Astrocyte of the cerebellum (primary cell): Measurements from ENCODE around the gene GLB1L2.

Experiments used
- DNase-seq: peaks from one replicate; pipeline ENCODE4 v3.0.0-alpha.2; 2011; ENCODE audit warnings: low read depth
- H3K4me3 ChIP-seq: 2 replicates; pipeline ENCODE4 v1.5.1; 2011; ENCODE audit warnings: mild to moderate bottlenecking, low read depth, low read length, moderate library complexity
- in situ Hi-C: cut with HindIII; loops from 2 replicates; pipeline ENCODE4 v1.10.0; 2017; ENCODE audit warnings: low sequenced_read_pairs
- TF ChIP-seq, protein P1 (sequence below): IDR thresholded peaks from 2 replicates; pipeline ENCODE4 v1.5.1; 2012; ENCODE audit warnings: low read length, low read depth, moderate library complexity, mild to moderate bottlenecking; ENCODE audit errors: missing control alignments

Gene GLB1L2

DNA sequence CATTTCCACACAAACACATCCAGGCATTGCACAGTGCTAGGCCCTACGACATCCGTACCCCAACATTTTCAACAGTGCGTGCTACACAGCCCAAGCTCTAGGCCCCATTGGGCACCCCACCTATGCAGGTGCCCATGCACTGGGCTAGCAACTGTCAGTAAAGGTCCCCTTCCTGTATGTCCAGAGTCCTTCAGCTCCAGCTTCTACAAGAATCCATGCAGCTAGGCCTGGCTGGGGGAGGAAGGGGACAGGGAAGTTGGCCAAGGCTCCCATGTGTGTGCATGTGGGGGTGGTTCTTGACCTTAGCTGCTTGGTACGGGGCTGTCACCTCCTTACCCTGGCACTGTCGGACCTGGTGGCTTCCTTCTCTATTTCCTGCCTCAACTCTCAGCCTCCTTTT, 79.0 kb downstream of the GLB1L2 start:
- in situ Hi-C loops, result no loop called here
- TF ChIP-seq, protein P1, sequence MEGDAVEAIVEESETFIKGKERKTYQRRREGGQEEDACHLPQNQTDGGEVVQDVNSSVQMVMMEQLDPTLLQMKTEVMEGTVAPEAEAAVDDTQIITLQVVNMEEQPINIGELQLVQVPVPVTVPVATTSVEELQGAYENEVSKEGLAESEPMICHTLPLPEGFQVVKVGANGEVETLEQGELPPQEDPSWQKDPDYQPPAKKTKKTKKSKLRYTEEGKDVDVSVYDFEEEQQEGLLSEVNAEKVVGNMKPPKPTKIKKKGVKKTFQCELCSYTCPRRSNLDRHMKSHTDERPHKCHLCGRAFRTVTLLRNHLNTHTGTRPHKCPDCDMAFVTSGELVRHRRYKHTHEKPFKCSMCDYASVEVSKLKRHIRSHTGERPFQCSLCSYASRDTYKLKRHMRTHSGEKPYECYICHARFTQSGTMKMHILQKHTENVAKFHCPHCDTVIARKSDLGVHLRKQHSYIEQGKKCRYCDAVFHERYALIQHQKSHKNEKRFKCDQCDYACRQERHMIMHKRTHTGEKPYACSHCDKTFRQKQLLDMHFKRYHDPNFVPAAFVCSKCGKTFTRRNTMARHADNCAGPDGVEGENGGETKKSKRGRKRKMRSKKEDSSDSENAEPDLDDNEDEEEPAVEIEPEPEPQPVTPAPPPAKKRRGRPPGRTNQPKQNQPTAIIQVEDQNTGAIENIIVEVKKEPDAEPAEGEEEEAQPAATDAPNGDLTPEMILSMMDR, result no peak
- no peak overlapping the region for H3K4me3 ChIP-seq
- DNase-seq, result no peak

DNA sequence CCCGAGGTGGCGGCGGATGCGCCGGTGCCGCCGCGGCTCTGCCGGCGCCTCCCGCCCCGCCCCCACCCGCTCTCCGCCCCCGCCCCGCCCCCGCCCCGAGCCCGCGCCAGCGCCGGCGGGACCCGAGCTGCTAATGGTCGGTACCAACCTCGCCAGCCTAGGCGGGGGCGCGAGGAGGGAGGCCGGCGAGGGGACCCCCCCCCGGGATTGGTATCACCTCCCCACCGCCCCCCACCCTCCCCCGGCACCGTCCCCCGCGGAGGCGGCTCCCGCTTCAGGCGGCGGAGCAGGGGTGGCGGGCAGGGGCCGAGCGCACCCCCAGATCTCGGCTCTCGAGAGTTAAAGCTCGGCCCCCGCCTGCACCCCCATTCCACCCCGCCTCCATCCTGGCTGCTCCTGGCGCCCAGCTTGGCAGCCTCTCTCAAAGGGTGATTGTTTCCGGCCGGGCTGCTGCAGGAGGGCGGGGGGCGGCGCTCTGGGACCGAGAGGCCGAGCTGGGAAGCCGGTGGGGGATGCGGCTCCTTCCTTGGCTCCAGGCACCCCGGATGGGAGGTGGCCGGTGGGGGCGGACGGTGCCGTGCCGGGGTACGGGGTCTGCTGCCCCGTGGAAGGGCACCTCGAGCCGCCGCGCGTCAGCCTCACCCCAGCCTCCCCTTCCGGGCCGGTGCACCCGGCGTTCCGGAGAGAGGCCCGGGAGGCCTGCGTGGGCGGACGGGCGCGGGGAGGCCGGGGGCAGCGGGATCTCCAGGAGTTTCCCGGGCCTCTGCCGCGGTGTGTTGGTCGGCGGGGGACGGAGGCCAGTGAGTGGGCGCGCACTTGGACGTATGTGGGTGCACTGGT, 80.6 kb downstream of the GLB1L2 start, which contains the start of gene B3GAT1:
Gene B3GAT1, minus strand, starts transcription at position 40 of the 840 bp plus-strand sequence. CDS start 24,583 bp downstream, outside the sequence.
- DNase-seq, result no peak
- TF ChIP-seq, protein P1, result no peak
- peak within 1 kb of the TSS; percentile 27 for H3K4me3 ChIP-seq
- in situ Hi-C loops, result no loop called here

DNA sequence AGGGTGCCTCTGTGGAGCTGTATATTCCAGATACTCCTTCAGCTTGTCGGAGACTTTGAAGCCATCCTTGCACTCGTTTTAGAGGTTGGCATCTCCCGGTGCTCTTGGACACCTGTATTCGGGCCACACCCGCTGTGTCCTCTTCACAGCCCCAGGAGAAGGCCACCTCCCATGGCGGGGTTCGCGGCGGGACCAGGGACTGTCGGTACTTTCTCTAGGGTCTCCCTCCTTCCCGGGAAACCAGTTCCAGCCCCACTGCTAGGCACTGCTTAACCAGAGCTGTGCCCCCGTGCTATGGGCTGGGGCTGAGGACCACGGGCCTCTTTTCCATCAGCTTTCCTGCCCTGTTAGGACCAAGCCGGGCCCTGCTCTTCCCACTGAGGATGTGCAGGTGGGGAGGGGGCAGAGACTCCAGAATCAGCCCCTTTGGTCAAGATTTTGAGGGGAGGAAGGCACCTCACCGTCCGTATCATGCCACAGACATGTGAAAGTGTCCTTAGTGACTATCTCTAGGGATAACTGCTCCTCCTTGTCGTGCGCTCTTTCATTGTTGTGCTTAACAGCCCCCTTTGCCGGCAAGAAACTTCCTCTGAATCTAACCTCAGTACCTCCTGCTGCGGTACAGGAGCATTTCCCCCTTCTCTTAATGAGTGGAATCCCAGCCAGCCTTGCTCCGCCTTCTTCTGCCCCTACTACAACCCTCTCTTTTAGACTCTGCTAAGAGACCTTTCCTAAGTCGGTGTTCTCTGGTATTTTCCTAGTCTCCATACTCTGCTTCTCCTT, 81.4 kb downstream of the GLB1L2 start:
- DNase-seq, result no peak
- in situ Hi-C loops, result no loop called here
- TF ChIP-seq, protein P1, result no peak
- no peak overlapping the region for H3K4me3 ChIP-seq

DNA sequence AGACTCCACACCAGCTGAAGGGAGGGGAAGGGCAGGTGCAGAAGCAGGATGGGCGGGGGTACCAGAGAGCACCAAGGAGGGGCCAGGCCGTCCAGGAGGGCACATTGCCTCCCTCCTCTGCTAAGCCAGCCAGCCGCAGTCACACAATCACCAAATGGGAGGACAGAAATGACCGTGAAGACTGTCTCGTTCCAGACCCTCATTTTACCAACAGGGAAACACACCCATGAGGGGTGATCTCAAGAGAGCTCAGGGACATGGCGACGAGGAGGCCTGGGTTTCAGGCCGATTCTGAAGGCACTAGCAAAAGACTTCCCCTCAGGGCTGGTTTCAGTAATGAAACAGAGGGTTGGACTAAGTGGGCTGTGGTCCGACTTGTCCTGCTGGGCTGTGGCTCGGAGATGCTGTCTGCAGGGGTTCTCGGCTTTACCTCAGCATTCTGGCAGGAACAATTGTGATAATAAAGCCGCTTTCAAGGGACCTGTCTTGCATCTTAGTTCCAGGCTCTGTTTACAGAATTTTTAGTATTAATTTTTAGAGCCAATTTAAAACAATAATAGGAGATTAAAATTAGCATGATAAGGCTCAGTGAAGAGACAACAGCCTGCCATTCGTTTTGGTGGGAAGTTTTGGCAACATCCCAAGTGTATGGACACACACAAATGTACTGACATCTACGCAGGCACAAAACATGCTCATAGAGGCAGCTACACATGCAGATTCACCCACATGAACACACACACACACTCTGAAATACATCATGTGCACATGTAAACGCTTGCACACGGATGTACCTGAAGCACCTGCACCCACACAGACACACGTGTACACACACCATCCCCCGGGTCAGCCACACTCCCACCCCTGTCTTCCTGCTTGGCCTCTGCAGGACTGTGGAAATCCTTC, 82.3 kb downstream of the GLB1L2 start:
- DNase-seq, result no peak
- no peak overlapping the region for H3K4me3 ChIP-seq
- in situ Hi-C loops, result no loop called here
- TF ChIP-seq, protein P1, result no peak

DNA sequence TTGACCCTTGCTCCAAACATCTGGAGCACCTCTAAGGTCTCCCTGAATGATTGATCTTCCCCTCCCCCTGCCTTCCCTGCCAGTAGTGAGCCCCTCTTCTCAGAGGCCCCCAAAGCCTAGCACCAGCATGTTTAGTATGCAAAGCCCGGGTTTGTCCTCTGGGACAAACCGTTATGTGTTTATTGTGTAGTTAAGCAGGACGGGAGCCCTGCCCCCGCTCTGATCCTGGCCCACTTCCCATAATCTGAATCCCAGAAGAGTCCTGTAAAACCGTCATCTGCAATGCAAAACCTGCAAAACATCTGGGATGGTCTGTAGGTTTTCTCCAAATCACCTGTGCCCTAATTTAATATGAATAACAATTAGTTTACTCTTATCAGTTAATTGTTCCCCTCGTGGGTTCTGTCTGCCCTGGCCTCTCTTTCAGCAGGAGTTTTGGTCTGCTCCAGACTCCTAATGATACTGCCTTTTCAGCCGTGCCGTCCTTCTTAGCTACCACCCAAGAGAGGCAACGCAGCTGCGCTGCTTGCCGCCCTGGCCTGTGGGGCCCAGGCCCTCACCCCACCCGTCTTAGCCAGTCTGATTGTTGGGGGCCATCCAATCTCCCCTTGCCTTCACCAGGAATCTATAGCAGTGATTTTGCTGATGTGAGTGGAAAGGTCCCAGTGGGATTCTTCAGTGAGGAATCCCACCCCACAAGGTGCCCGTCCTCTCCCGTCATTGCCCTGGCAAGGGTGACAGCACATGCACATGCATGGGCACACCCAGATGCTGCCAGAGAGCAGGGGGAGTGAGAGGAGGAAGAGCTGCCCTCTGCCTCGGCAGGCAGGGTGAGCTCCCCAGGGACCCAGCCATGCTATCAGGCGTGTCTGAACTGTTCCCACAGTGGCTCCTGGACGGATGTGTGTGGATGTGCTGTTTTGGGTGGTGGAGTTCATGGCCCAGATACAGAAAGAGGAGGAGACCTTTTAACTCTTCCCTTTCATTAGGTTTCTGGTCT, 83.3 kb downstream of the GLB1L2 start:
- H3K4me3 ChIP-seq, result no peak overlapping the region
- TF ChIP-seq, protein P1, result no peak
- in situ Hi-C loops, result no loop called here
- no peak for DNase-seq
